ENCODE measurements around the gene PCDHB10. TPM values are rescaled to one million over a fixed set of nuclear protein-coding genes. Genes with fewer than 3 reads are reported as not detected.
A peak's percentile ranks its signal among the peaks of the same experiment; 100 is the strongest.
"Not testable (repeated sequence)": the region's sequence is repeated elsewhere in the genome, so short reads cannot be mapped to it uniquely, and the experiment has no call there.

The PCDHB10 gene
- total RNA-seq, 1 experiment from 2014 or later = 2.8 TPM

- H3K27ac ChIP-seq (ENCODE audit: low read depth, low read length, poor library complexity, severe bottlenecking); H3K9me3 ChIP-seq (ENCODE audit: low read depth, low read length, poor library complexity, severe bottlenecking); POLR2A ChIA-PET (ENCODE audit: low non-redundant PET); CTCF ChIA-PET; H3K27me3 ChIP-seq (replicated peaks; ENCODE audit: insufficient read depth, low read depth, low read length, poor library complexity); BruUV-seq (replicated peaks); H3K36me3 ChIP-seq (ENCODE audit: insufficient read depth, low read length, poor library complexity, severe bottlenecking); H3K4me3 ChIP-seq (ENCODE audit: low read depth, low read length, poor library complexity, severe bottlenecking); H3K4me1 ChIP-seq (ENCODE audit: insufficient read depth, low read length, poor library complexity, severe bottlenecking); DNase-seq (ENCODE audit: low spot score); intact Hi-C loops (cut with micrococcal nuclease; ENCODE audit: unreplicated experiment): not testable (repeated sequence)
Measured at GRCh38 chr5:141216035-141216434, 23.9 kb downstream of the PCDHB10 start.

- ChIA-PET POLR2A (ENCODE audit: low non-redundant PET) (interaction anchor here (0.5 to 1.0 kb wide), 2 partner anchors 341 to 1428 kb away, joined by 3 to 4 read pairs; no protein-coding TSS in a partner anchor), CTCF (interaction anchor here (0.6 to 3.3 kb wide), 30 partner anchors 22 to 741 kb away, joined by 3 to 47 read pairs (median 5); partner anchors contain the start of genes HDAC3, PCDHB11, PCDHB15 and PCDHB16)
- Histone ChIP-seq H3K4me3 (ENCODE audit: low read depth, low read length, poor library complexity, severe bottlenecking) (peak within 1 kb of the TSS; percentile 44), H3K9me3 (ENCODE audit: low read depth, low read length, poor library complexity, severe bottlenecking) (peaks cover 18% of the 10 kb centered on the region), H3K4me1 (ENCODE audit: insufficient read depth, low read length, poor library complexity, severe bottlenecking) (no peaks in the 10 kb centered on the region), H3K27me3 (replicated peaks; ENCODE audit: insufficient read depth, low read depth, low read length, poor library complexity) (no peaks in the 10 kb centered on the region), H3K27ac (ENCODE audit: low read depth, low read length, poor library complexity, severe bottlenecking) (peak within 1 kb of the TSS; percentile 64), H3K36me3 (ENCODE audit: insufficient read depth, low read length, poor library complexity, severe bottlenecking) (no peaks in the 10 kb centered on the region)
- TF ChIP-seq CTCF (conservative IDR thresholded peaks at IDR 0.05; ENCODE audit: low read depth, low read length) (peak; percentile 67), EZH2 (IDR thresholded peaks at IDR 0.05; ENCODE audit: borderline replicate concordance, low read depth, low read length, poor library complexity, severe bottlenecking) (no peak)
- intact Hi-C loops (cut with micrococcal nuclease; ENCODE audit: unreplicated experiment) = loop anchor here (1.0 to 2.0 kb wide), 2 partner anchors 338 to 341 kb away; no protein-coding TSS in a partner anchor
- peak; percentile 95 for DNase-seq (ENCODE audit: low spot score)
- no TSS peak for BruUV-seq (replicated peaks)
Measured at GRCh38 chr5:141223112-141223783, 31.1 kb downstream of the PCDHB10 start, which contains the start of gene PCDHB14. Gene PCDHB14, plus strand, starts transcription at chr5:141223343. Its CDS starts 163 bp downstream, at chr5:141223506.

GRCh38 chr5:141224844-141225243 is 32.7 kb downstream of the PCDHB10 start:
- intact Hi-C loops (cut with micrococcal nuclease; ENCODE audit: unreplicated experiment); H3K27me3 ChIP-seq (replicated peaks; ENCODE audit: insufficient read depth, low read depth, low read length, poor library complexity); H3K4me3 ChIP-seq (ENCODE audit: low read depth, low read length, poor library complexity, severe bottlenecking); H3K36me3 ChIP-seq (ENCODE audit: insufficient read depth, low read length, poor library complexity, severe bottlenecking); POLR2A ChIA-PET (ENCODE audit: low non-redundant PET); DNase-seq (ENCODE audit: low spot score); H3K4me1 ChIP-seq (ENCODE audit: insufficient read depth, low read length, poor library complexity, severe bottlenecking); BruUV-seq (replicated peaks); H3K27ac ChIP-seq (ENCODE audit: low read depth, low read length, poor library complexity, severe bottlenecking): not testable (repeated sequence)
- CTCF ChIA-PET = interaction anchor here (3.3 kb wide), 1 partner anchor 339 kb away, joined by 47 read pairs; no protein-coding TSS in a partner anchor
- H3K9me3 ChIP-seq (ENCODE audit: low read depth, low read length, poor library complexity, severe bottlenecking) = peaks cover 26% of the 10 kb centered on the region

- BruUV-seq (replicated peaks); intact Hi-C loops (cut with micrococcal nuclease; ENCODE audit: unreplicated experiment); H3K27me3 ChIP-seq (replicated peaks; ENCODE audit: insufficient read depth, low read depth, low read length, poor library complexity); H3K36me3 ChIP-seq (ENCODE audit: insufficient read depth, low read length, poor library complexity, severe bottlenecking); DNase-seq (ENCODE audit: low spot score); H3K4me3 ChIP-seq (ENCODE audit: low read depth, low read length, poor library complexity, severe bottlenecking); POLR2A ChIA-PET (ENCODE audit: low non-redundant PET); H3K27ac ChIP-seq (ENCODE audit: low read depth, low read length, poor library complexity, severe bottlenecking); H3K4me1 ChIP-seq (ENCODE audit: insufficient read depth, low read length, poor library complexity, severe bottlenecking); CTCF ChIA-PET: not testable (repeated sequence)
- peaks cover 31% of the 10 kb centered on the region for H3K9me3 ChIP-seq (ENCODE audit: low read depth, low read length, poor library complexity, severe bottlenecking)
Measured at GRCh38 chr5:141225421-141225820, 33.3 kb downstream of the PCDHB10 start.
